GM21737 (cell line): ENCODE data around the gene SLC44A4.

Experiments used
- ATAC-seq: cut with Tn5 transposase; IDR thresholded peaks from one replicate; pipeline ENCODE4 v1.9.1; 2021; ENCODE audit warnings: mild to moderate bottlenecking, moderate library complexity; ENCODE audit not compliant: unreplicated experiment

The SLC44A4 gene

GRCh38 chr6:31901415-31901952 lies 22.7 kb upstream of the SLC44A4 start:
- no peak for ATAC-seq

- no peak for ATAC-seq
Measured at GRCh38 chr6:31900917-31901414, 22.2 kb upstream of the SLC44A4 start.

- ATAC-seq: no peak
Measured at GRCh38 chr6:31899882-31900722, 21.3 kb upstream of the SLC44A4 start.

- no peak for ATAC-seq
Measured at GRCh38 chr6:31899215-31899614, 20.4 kb upstream of the SLC44A4 start.

- ATAC-seq: no peak
Measured at GRCh38 chr6:31898383-31899011, 19.7 kb upstream of the SLC44A4 start.

- peak; percentile 53 for ATAC-seq
Measured at GRCh38 chr6:31897612-31898382, 19.0 kb upstream of the SLC44A4 start, which contains the start of gene EHMT2. EHMT2 (minus strand) TSS chr6:31897698; CDS start chr6:31897677, 21 bp downstream.

GRCh38 chr6:31896856-31897611 lies 18.2 kb upstream of the SLC44A4 start:
- ATAC-seq: no peak

GRCh38 chr6:31896493-31896855 lies 17.7 kb upstream of the SLC44A4 start:
- no peak for ATAC-seq

- no peak for ATAC-seq
Measured at GRCh38 chr6:31892821-31893220, 14.0 kb upstream of the SLC44A4 start.

- ATAC-seq: no peak
Measured at GRCh38 chr6:31889331-31889972, 10.7 kb upstream of the SLC44A4 start.

GRCh38 chr6:31888276-31889258 lies 9.8 kb upstream of the SLC44A4 start:
- no peak for ATAC-seq

GRCh38 chr6:31887173-31888007 lies 8.6 kb upstream of the SLC44A4 start:
- ATAC-seq: no peak

- no peak for ATAC-seq
Measured at GRCh38 chr6:31886541-31886991, 7.8 kb upstream of the SLC44A4 start.

GRCh38 chr6:31884528-31885035 lies 5.8 kb upstream of the SLC44A4 start:
- ATAC-seq: no peak

- ATAC-seq: no peak
Measured at GRCh38 chr6:31883676-31884075, 4.9 kb upstream of the SLC44A4 start.

GRCh38 chr6:31882344-31882743 lies 3.5 kb upstream of the SLC44A4 start:
- ATAC-seq: no peak

GRCh38 chr6:31881136-31881859 lies 2.5 kb upstream of the SLC44A4 start:
- ATAC-seq: no peak
